WTC11 (cell line): Measurements from ENCODE around the gene LAMTOR1. TPM values are rescaled to one million over a fixed set of nuclear protein-coding genes. Genes with fewer than 3 reads are reported as not detected.

Experiments
- ATAC-seq: fragments of 200-7000 bp; cut with Tn5 transposase; 2 replicates; pipeline ENCODE4 v1.10.0; 2021; ENCODE audit warnings: mild to moderate bottlenecking, moderate library complexity
- CTCF ChIA-PET: fragments of 300-600 bp; sonication (Branson Sonifier 250); formaldehyde crosslinking; loops from one replicate; lab custom pipeline; 2021; ENCODE audit warnings: antibody characterized with exemption; lab: Charles Lee
- POLR2A ChIA-PET: fragments of 350-600 bp; sonication (Branson Sonifier 250); formaldehyde crosslinking; loops from one replicate; lab custom pipeline; 2021; ENCODE audit warnings: antibody characterized with exemption; lab: Charles Lee
- DNase-seq: peaks from one replicate; pipeline ENCODE4 v3.0.0; 2021; ENCODE audit warnings: low spot score
- H3K27ac Mint-ChIP-seq: 2 replicates; pipeline ENCODE4 v1.8.0; 2021; ENCODE audit warnings: mixed read lengths
- H3K27me3 Mint-ChIP-seq: 2 replicates; pipeline ENCODE4 v1.8.0; 2021; ENCODE audit warnings: low read depth, mild to moderate bottlenecking, moderate library complexity, mixed read lengths
- H3K36me3 Mint-ChIP-seq: 2 replicates; pipeline ENCODE4 v1.8.0; 2021; ENCODE audit warnings: mixed read lengths
- H3K4me1 Mint-ChIP-seq: 2 replicates; pipeline ENCODE4 v1.8.0; 2022; ENCODE audit warnings: mixed read lengths
- H3K4me3 Mint-ChIP-seq: 2 replicates; pipeline ENCODE4 v1.8.0; 2021; ENCODE audit warnings: mild to moderate bottlenecking, moderate library complexity, mixed read lengths
- H3K9me3 Mint-ChIP-seq: 2 replicates; pipeline ENCODE4 v1.8.0; 2021; ENCODE audit warnings: mixed read lengths
- EMX1 ChIP-seq: fragments of 250-450 bp; sonication (Bioruptor Pico); IDR thresholded peaks from 2 replicates; pipeline ENCODE4 v1.8.0; 2021; ENCODE audit warnings: mild to moderate bottlenecking
- FOXP1 ChIP-seq: sonication (generic); formaldehyde crosslinking; IDR thresholded peaks from 2 replicates; pipeline ENCODE4 v1.8.0; 2022; ENCODE audit warnings: missing genetic modification reagents, mild to moderate bottlenecking, moderate library complexity, borderline replicate concordance
- GRHL2 ChIP-seq: fragments of 250-450 bp; sonication (Bioruptor Pico); IDR thresholded peaks from 2 replicates; pipeline ENCODE4 v1.8.0; 2022; ENCODE audit warnings: mild to moderate bottlenecking, moderate library complexity; ENCODE audit not compliant: insufficient replicate concordance, severe bottlenecking
- JAZF1 ChIP-seq: fragments of 250-450 bp; sonication (Bioruptor Pico); IDR thresholded peaks from 2 replicates; pipeline ENCODE4 v1.9.0; 2021; ENCODE audit warnings: moderate library complexity, mild to moderate bottlenecking, inconsistent platforms
- JUN ChIP-seq: sonication (generic); formaldehyde crosslinking; IDR thresholded peaks from 2 replicates; pipeline ENCODE4 v1.8.0; 2023; ENCODE audit warnings: mild to moderate bottlenecking, missing genetic modification reagents
- KAT7 ChIP-seq: sonication (generic); formaldehyde crosslinking; IDR thresholded peaks from 2 replicates; pipeline ENCODE4 v1.8.1; 2023; ENCODE audit warnings: missing genetic modification reagents, mild to moderate bottlenecking, borderline replicate concordance
- MYBL2 ChIP-seq: sonication (generic); formaldehyde crosslinking; IDR thresholded peaks from 2 replicates; pipeline ENCODE4 v1.8.1; 2023; ENCODE audit warnings: mild to moderate bottlenecking, moderate library complexity, missing genetic modification reagents
- NFE2L1 ChIP-seq: sonication (generic); formaldehyde crosslinking; IDR thresholded peaks from 2 replicates; pipeline ENCODE4 v1.8.1; 2023; ENCODE audit warnings: missing genetic modification reagents
- SMAD3 ChIP-seq: sonication (generic); formaldehyde crosslinking; IDR thresholded peaks from 2 replicates; pipeline ENCODE4 v1.8.0; 2022; ENCODE audit warnings: missing genetic modification reagents, mild to moderate bottlenecking, borderline replicate concordance
- SOX15 ChIP-seq: fragments of 250-450 bp; sonication (Bioruptor Pico); IDR thresholded peaks from 2 replicates; pipeline ENCODE4 v1.9.0; 2021; ENCODE audit warnings: mild to moderate bottlenecking
- SP1 ChIP-seq: sonication (generic); formaldehyde crosslinking; conservative IDR thresholded peaks from 2 replicates; pipeline ENCODE4 v1.8.1; 2022; ENCODE audit warnings: missing genetic modification reagents
- ZNF416 ChIP-seq: fragments of 250-450 bp; sonication (Bioruptor Pico); IDR thresholded peaks from 2 replicates; pipeline ENCODE4 v1.9.0; 2021; ENCODE audit warnings: mild to moderate bottlenecking, inconsistent platforms
- ZNF671 ChIP-seq: fragments of 250-450 bp; sonication (Bioruptor Pico); IDR thresholded peaks from 2 replicates; pipeline ENCODE4 v1.8.0; 2021; ENCODE audit warnings: mild to moderate bottlenecking
- total RNA-seq: library from RNA; stranded (reverse); gene quantifications from 3 replicates; pipeline ENCODE4 v1.2.3, GENCODE V29; 2021
- TF ChIP-seq, protein P1 (sequence below): sonication (generic); formaldehyde crosslinking; IDR thresholded peaks from 2 replicates; pipeline ENCODE4 v1.8.1; 2023; ENCODE audit warnings: mild to moderate bottlenecking, moderate library complexity, missing genetic modification reagents
- TF ChIP-seq, protein P2 (sequence below): sonication (generic); formaldehyde crosslinking; conservative IDR thresholded peaks from 2 replicates; pipeline ENCODE4 v1.8.1; 2023; ENCODE audit warnings: mild to moderate bottlenecking, low read depth, missing genetic modification reagents, moderate library complexity
- TF ChIP-seq, protein P3 (sequence below): fragments of 200-600 bp; IDR thresholded peaks from 2 replicates; pipeline ENCODE4 v1.8.0; 2022; ENCODE audit warnings: antibody characterized with exemption
- TF ChIP-seq, protein P4 (sequence below): sonication (generic); formaldehyde crosslinking; conservative IDR thresholded peaks from 2 replicates; pipeline ENCODE4 v1.8.1; 2022; ENCODE audit warnings: mild to moderate bottlenecking, missing genetic modification reagents
- TF ChIP-seq, protein P5 (sequence below): sonication (generic); formaldehyde crosslinking; IDR thresholded peaks from 2 replicates; pipeline ENCODE4 v1.8.1; 2023; ENCODE audit warnings: mild to moderate bottlenecking, missing genetic modification reagents
- TF ChIP-seq, protein P6 (sequence below): sonication (generic); formaldehyde crosslinking; IDR thresholded peaks from 2 replicates; pipeline ENCODE4 v1.8.1; 2022; ENCODE audit warnings: low read depth, missing genetic modification reagents, borderline replicate concordance
- TF ChIP-seq, protein P7 (sequence below): sonication (generic); formaldehyde crosslinking; IDR thresholded peaks from 2 replicates; pipeline ENCODE4 v1.8.1; 2023; ENCODE audit warnings: mild to moderate bottlenecking, missing genetic modification reagents, moderate library complexity
- TF ChIP-seq, protein P8 (sequence below): sonication (generic); formaldehyde crosslinking; IDR thresholded peaks from 2 replicates; pipeline ENCODE4 v1.8.1; 2023; ENCODE audit warnings: mild to moderate bottlenecking, missing genetic modification reagents

LAMTOR1 gene
- total RNA-seq, 1 experiment from 2014 or later: 79.4 TPM

DNA sequence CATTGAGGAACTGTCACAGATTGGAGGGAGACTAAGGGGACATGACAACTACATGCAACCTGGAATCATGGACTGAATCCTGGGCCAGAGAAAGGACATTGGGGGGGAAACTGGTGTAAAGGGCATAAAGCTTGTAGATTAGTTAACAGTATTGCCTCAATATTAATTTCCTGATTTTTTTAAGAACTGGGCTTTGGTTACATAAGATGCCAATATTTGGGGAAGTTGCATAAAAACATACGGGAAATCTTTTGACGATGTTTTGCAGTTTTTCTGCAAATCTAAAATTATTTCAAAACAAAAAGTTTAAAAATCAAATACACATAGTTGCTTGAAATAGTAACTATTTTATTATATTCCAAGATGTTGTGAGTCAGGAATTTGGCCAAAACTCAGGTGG lies 29.5 kb upstream of the LAMTOR1 start (continued):
- no peak for TF ChIP-seq ZNF416 (CRISPR knock-in tag)

DNA sequence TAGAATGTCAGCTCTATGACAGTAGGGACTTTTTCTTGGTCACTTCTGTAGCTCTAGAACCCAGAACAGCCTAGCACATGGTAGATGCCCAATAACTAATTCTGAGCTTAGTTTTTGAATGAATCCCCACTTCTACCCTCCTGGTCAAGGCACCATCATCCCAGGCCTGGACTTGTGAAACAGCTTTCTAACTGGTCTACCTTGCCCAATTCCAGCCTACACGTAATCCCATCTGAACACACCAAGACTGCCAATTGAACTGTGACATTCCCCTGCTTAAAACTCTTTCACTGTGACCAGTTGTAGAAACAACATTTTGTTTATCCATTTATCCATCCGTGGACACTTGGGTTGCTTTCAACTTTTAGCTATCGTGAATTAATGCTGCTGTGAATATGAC lies 26.3 kb upstream of the LAMTOR1 start:
- no peak for ATAC-seq
- Mint-ChIP-seq H3K36me3 (peaks cover 29% of the 10 kb centered on the region), H3K27me3 (peaks cover 78% of the 10 kb centered on the region), H3K9me3 (peaks cover 56% of the 10 kb centered on the region), H3K27ac (no peak overlapping the region), H3K4me3 (no peak overlapping the region), H3K4me1 (no peaks in the 10 kb centered on the region)
- DNase-seq: no peak
- ChIA-PET CTCF (no interaction called here), POLR2A (no interaction called here)
- no peak for TF ChIP-seq ZNF671 (CRISPR knock-in tag)
- TF ChIP-seq, protein P1, sequence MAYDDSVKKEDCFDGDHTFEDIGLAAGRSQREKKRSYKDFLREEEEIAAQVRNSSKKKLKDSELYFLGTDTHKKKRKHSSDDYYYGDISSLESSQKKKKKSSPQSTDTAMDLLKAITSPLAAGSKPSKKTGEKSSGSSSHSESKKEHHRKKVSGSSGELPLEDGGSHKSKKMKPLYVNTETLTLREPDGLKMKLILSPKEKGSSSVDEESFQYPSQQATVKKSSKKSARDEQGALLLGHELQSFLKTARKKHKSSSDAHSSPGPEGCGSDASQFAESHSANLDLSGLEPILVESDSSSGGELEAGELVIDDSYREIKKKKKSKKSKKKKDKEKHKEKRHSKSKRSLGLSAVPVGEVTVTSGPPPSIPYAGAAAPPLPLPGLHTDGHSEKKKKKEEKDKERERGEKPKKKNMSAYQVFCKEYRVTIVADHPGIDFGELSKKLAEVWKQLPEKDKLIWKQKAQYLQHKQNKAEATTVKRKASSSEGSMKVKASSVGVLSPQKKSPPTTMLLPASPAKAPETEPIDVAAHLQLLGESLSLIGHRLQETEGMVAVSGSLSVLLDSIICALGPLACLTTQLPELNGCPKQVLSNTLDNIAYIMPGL (CRISPR knock-in tag): no peak
- no peak for TF ChIP-seq SMAD3 (CRISPR knock-in tag)
- TF ChIP-seq, protein P2, sequence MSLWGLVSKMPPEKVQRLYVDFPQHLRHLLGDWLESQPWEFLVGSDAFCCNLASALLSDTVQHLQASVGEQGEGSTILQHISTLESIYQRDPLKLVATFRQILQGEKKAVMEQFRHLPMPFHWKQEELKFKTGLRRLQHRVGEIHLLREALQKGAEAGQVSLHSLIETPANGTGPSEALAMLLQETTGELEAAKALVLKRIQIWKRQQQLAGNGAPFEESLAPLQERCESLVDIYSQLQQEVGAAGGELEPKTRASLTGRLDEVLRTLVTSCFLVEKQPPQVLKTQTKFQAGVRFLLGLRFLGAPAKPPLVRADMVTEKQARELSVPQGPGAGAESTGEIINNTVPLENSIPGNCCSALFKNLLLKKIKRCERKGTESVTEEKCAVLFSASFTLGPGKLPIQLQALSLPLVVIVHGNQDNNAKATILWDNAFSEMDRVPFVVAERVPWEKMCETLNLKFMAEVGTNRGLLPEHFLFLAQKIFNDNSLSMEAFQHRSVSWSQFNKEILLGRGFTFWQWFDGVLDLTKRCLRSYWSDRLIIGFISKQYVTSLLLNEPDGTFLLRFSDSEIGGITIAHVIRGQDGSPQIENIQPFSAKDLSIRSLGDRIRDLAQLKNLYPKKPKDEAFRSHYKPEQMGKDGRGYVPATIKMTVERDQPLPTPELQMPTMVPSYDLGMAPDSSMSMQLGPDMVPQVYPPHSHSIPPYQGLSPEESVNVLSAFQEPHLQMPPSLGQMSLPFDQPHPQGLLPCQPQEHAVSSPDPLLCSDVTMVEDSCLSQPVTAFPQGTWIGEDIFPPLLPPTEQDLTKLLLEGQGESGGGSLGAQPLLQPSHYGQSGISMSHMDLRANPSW (CRISPR knock-in tag): no peak
- TF ChIP-seq, protein P3, sequence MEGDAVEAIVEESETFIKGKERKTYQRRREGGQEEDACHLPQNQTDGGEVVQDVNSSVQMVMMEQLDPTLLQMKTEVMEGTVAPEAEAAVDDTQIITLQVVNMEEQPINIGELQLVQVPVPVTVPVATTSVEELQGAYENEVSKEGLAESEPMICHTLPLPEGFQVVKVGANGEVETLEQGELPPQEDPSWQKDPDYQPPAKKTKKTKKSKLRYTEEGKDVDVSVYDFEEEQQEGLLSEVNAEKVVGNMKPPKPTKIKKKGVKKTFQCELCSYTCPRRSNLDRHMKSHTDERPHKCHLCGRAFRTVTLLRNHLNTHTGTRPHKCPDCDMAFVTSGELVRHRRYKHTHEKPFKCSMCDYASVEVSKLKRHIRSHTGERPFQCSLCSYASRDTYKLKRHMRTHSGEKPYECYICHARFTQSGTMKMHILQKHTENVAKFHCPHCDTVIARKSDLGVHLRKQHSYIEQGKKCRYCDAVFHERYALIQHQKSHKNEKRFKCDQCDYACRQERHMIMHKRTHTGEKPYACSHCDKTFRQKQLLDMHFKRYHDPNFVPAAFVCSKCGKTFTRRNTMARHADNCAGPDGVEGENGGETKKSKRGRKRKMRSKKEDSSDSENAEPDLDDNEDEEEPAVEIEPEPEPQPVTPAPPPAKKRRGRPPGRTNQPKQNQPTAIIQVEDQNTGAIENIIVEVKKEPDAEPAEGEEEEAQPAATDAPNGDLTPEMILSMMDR: no peak
- TF ChIP-seq, protein P4, sequence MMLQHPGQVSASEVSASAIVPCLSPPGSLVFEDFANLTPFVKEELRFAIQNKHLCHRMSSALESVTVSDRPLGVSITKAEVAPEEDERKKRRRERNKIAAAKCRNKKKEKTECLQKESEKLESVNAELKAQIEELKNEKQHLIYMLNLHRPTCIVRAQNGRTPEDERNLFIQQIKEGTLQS (CRISPR knock-in tag): no peak
- no peak for TF ChIP-seq SOX15 (CRISPR knock-in tag)
- TF ChIP-seq JAZF1 (CRISPR knock-in tag): no peak
- TF ChIP-seq, protein P5, sequence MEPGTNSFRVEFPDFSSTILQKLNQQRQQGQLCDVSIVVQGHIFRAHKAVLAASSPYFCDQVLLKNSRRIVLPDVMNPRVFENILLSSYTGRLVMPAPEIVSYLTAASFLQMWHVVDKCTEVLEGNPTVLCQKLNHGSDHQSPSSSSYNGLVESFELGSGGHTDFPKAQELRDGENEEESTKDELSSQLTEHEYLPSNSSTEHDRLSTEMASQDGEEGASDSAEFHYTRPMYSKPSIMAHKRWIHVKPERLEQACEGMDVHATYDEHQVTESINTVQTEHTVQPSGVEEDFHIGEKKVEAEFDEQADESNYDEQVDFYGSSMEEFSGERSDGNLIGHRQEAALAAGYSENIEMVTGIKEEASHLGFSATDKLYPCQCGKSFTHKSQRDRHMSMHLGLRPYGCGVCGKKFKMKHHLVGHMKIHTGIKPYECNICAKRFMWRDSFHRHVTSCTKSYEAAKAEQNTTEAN: no peak
- TF ChIP-seq GRHL2: no peak
- TF ChIP-seq FOXP1 (CRISPR knock-in tag): no peak

DNA sequence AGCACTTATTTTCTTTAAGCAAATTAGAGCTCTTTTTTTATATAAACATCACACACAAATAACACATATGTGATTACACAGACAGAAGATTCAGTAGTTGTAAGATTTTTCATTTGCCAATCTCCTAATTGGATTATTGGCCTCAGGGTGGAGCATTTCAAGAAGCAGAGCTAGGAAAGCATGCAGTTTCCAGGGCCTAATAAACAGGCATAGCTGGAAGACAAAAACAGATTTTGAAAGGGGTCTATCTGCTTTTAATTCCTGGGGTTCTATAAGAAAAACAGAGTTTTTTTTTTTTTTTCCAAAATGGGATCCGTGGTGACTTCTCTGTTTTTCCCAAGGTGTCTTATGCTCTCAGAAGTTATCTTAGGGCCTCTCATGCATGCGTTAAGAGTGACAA lies 24.8 kb upstream of the LAMTOR1 start:
- no peaks in the 10 kb centered on the region for H3K4me1 Mint-ChIP-seq
- DNase-seq: no peak
- no peak overlapping the region for H3K27ac Mint-ChIP-seq
- peaks cover 75% of the 10 kb centered on the region for H3K27me3 Mint-ChIP-seq
- ChIA-PET CTCF (no interaction called here), POLR2A (no interaction called here)
- peaks cover 29% of the 10 kb centered on the region for H3K36me3 Mint-ChIP-seq
- no peak for ATAC-seq
- H3K4me3 Mint-ChIP-seq: no peak overlapping the region
- H3K9me3 Mint-ChIP-seq: peaks cover 67% of the 10 kb centered on the region
- TF ChIP-seq JUN (CRISPR knock-in tag) (no peak), SP1 (CRISPR knock-in tag) (no peak), NFE2L1 (CRISPR knock-in tag) (no peak), MYBL2 (CRISPR knock-in tag) (no peak), EMX1 (no peak), KAT7 (no peak)
- TF ChIP-seq, protein P6, sequence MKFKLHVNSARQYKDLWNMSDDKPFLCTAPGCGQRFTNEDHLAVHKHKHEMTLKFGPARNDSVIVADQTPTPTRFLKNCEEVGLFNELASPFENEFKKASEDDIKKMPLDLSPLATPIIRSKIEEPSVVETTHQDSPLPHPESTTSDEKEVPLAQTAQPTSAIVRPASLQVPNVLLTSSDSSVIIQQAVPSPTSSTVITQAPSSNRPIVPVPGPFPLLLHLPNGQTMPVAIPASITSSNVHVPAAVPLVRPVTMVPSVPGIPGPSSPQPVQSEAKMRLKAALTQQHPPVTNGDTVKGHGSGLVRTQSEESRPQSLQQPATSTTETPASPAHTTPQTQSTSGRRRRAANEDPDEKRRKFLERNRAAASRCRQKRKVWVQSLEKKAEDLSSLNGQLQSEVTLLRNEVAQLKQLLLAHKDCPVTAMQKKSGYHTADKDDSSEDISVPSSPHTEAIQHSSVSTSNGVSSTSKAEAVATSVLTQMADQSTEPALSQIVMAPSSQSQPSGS (CRISPR knock-in tag): no peak
- TF ChIP-seq, protein P7, sequence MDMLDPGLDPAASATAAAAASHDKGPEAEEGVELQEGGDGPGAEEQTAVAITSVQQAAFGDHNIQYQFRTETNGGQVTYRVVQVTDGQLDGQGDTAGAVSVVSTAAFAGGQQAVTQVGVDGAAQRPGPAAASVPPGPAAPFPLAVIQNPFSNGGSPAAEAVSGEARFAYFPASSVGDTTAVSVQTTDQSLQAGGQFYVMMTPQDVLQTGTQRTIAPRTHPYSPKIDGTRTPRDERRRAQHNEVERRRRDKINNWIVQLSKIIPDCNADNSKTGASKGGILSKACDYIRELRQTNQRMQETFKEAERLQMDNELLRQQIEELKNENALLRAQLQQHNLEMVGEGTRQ (CRISPR knock-in tag): no peak
- TF ChIP-seq, protein P8, sequence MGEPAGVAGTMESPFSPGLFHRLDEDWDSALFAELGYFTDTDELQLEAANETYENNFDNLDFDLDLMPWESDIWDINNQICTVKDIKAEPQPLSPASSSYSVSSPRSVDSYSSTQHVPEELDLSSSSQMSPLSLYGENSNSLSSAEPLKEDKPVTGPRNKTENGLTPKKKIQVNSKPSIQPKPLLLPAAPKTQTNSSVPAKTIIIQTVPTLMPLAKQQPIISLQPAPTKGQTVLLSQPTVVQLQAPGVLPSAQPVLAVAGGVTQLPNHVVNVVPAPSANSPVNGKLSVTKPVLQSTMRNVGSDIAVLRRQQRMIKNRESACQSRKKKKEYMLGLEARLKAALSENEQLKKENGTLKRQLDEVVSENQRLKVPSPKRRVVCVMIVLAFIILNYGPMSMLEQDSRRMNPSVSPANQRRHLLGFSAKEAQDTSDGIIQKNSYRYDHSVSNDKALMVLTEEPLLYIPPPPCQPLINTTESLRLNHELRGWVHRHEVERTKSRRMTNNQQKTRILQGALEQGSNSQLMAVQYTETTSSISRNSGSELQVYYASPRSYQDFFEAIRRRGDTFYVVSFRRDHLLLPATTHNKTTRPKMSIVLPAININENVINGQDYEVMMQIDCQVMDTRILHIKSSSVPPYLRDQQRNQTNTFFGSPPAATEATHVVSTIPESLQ (CRISPR knock-in tag): no peak
